ENCODE measurements around the gene SPON1.

SPON1 gene

DNA sequence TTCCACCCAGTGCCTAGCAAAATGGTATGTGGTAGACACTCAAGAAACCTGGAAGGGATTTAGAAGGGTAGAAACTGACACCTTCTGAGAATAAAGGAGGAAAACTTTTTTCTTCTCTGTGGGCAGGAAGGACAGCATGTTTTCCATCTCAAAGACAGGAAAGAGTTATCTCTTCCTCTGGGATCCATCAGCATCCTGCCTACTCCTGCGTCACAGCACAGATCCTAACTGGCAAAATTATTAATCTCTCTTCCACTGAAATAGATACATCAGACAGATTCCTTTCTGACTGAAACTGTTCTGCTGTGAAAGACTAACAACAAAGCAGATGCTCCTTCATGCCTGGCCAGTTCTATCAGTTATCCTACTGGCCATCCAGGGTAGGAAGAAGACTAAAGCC, 147.2 kb downstream of the SPON1 start:
- H3K36me3 ChIP-seq (ENCODE audit: insufficient read depth, low read length) = no peaks in the 10 kb centered on the region
- H3K4me2 ChIP-seq (ENCODE audit: low read depth, low read length, poor library complexity, severe bottlenecking) = no peak overlapping the region
- no peaks in the 10 kb centered on the region for H3K9me3 ChIP-seq (ENCODE audit: insufficient read depth, low read depth, low read length)
- no peak overlapping the region for H2AFZ ChIP-seq (ENCODE audit: low read length)
- H3K79me2 ChIP-seq (ENCODE audit: insufficient read depth, low read length) = no peaks in the 10 kb centered on the region
- H3K4me3 ChIP-seq (ENCODE audit: low read length, poor library complexity, severe bottlenecking) = no peak overlapping the region
- H4K20me1 ChIP-seq (ENCODE audit: insufficient read depth, low read length, poor library complexity, severe bottlenecking) = no peaks in the 10 kb centered on the region
- no peaks in the 10 kb centered on the region for H3K9me2 ChIP-seq (replicated peaks; ENCODE audit: low read depth, low read length)
- H3K4me1 ChIP-seq (ENCODE audit: insufficient read depth, low read length, poor library complexity, severe bottlenecking) = no peaks in the 10 kb centered on the region
- no peaks in the 10 kb centered on the region for H3F3A ChIP-seq (ENCODE audit: low read depth)
- no peak for TF ChIP-seq EZH2phosphoT487 (IDR thresholded peaks at IDR 0.05; ENCODE audit: borderline replicate concordance)
- TF ChIP-seq, protein P1, sequence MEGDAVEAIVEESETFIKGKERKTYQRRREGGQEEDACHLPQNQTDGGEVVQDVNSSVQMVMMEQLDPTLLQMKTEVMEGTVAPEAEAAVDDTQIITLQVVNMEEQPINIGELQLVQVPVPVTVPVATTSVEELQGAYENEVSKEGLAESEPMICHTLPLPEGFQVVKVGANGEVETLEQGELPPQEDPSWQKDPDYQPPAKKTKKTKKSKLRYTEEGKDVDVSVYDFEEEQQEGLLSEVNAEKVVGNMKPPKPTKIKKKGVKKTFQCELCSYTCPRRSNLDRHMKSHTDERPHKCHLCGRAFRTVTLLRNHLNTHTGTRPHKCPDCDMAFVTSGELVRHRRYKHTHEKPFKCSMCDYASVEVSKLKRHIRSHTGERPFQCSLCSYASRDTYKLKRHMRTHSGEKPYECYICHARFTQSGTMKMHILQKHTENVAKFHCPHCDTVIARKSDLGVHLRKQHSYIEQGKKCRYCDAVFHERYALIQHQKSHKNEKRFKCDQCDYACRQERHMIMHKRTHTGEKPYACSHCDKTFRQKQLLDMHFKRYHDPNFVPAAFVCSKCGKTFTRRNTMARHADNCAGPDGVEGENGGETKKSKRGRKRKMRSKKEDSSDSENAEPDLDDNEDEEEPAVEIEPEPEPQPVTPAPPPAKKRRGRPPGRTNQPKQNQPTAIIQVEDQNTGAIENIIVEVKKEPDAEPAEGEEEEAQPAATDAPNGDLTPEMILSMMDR (conservative IDR thresholded peaks at IDR 0.05; ENCODE audit: low read length) = no peak
- H3K9ac ChIP-seq (ENCODE audit: low read depth, low read length, poor library complexity, severe bottlenecking) = no peak overlapping the region
- no peaks in the 10 kb centered on the region for H3K27me3 ChIP-seq (ENCODE audit: insufficient read depth, low read length, poor library complexity, severe bottlenecking)

DNA sequence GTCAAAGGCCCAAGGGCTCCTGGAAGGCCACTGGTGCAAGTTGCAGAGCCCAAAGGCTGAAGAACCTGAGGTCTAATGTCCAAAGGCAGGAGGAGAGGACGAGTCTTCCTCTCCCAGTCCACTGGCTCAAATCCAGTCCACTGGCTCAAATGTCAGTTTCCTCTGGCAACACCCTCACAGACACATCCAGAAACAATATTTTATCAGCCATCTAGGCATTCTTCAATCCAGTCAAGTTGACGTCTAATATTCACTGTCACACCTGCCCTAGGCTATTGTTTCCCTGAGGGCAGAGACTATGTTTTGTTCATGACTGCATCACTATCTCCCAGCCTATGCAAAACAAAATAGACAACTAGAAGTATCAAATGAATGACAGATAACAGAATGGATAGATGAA, 148.1 kb downstream of the SPON1 start:
- H4K20me1 ChIP-seq (ENCODE audit: insufficient read depth, low read length, poor library complexity, severe bottlenecking) = no peaks in the 10 kb centered on the region
- H3K36me3 ChIP-seq (ENCODE audit: insufficient read depth, low read length) = no peaks in the 10 kb centered on the region
- no peak overlapping the region for H3K4me3 ChIP-seq (ENCODE audit: low read length, poor library complexity, severe bottlenecking)
- no peak overlapping the region for H3K4me2 ChIP-seq (ENCODE audit: low read depth, low read length, poor library complexity, severe bottlenecking)
- no peaks in the 10 kb centered on the region for H3K27me3 ChIP-seq (ENCODE audit: insufficient read depth, low read length, poor library complexity, severe bottlenecking)
- TF ChIP-seq, protein P1 (conservative IDR thresholded peaks at IDR 0.05; ENCODE audit: low read length) = no peak
- TF ChIP-seq EZH2phosphoT487 (IDR thresholded peaks at IDR 0.05; ENCODE audit: borderline replicate concordance) = no peak
- no peak overlapping the region for H2AFZ ChIP-seq (ENCODE audit: low read length)
- no peaks in the 10 kb centered on the region for H3K4me1 ChIP-seq (ENCODE audit: insufficient read depth, low read length, poor library complexity, severe bottlenecking)
- H3F3A ChIP-seq (ENCODE audit: low read depth) = no peaks in the 10 kb centered on the region
- no peaks in the 10 kb centered on the region for H3K79me2 ChIP-seq (ENCODE audit: insufficient read depth, low read length)
- no peaks in the 10 kb centered on the region for H3K9me3 ChIP-seq (ENCODE audit: insufficient read depth, low read depth, low read length)
- H3K9ac ChIP-seq (ENCODE audit: low read depth, low read length, poor library complexity, severe bottlenecking) = no peak overlapping the region
- no peaks in the 10 kb centered on the region for H3K9me2 ChIP-seq (replicated peaks; ENCODE audit: low read depth, low read length)

GRCh38 chr11:14111496-14111895, 149.0 kb downstream of the SPON1 start:
- Histone ChIP-seq H3K9ac (ENCODE audit: low read depth, low read length, poor library complexity, severe bottlenecking) (no peak overlapping the region), H3K27me3 (ENCODE audit: insufficient read depth, low read length, poor library complexity, severe bottlenecking) (no peaks in the 10 kb centered on the region), H4K20me1 (ENCODE audit: insufficient read depth, low read length, poor library complexity, severe bottlenecking) (no peaks in the 10 kb centered on the region), H3K36me3 (ENCODE audit: insufficient read depth, low read length) (no peaks in the 10 kb centered on the region), H2AFZ (ENCODE audit: low read length) (no peak overlapping the region), H3F3A (ENCODE audit: low read depth) (no peaks in the 10 kb centered on the region), H3K4me3 (ENCODE audit: low read length, poor library complexity, severe bottlenecking) (no peak overlapping the region), H3K79me2 (ENCODE audit: insufficient read depth, low read length) (no peaks in the 10 kb centered on the region), H3K9me3 (ENCODE audit: insufficient read depth, low read depth, low read length) (no peaks in the 10 kb centered on the region), H3K4me1 (ENCODE audit: insufficient read depth, low read length, poor library complexity, severe bottlenecking) (no peaks in the 10 kb centered on the region), H3K9me2 (replicated peaks; ENCODE audit: low read depth, low read length) (no peaks in the 10 kb centered on the region), H3K4me2 (ENCODE audit: low read depth, low read length, poor library complexity, severe bottlenecking) (no peak overlapping the region)
- no peak for TF ChIP-seq EZH2phosphoT487 (IDR thresholded peaks at IDR 0.05; ENCODE audit: borderline replicate concordance)
- TF ChIP-seq, protein P1 (conservative IDR thresholded peaks at IDR 0.05; ENCODE audit: low read length) = no peak

All from Loucy (cell line).